Caco-2 (cell line): ENCODE results near the gene TNFRSF25. TPM values are rescaled to one million over a fixed set of nuclear protein-coding genes. Genes with fewer than 3 reads are reported as not detected.

Source experiments
- BruUV-seq: library from RNA; stranded (reverse); fragments of 400-500 nt; replicated peaks from 2 replicates; lab custom pipeline; 2021; lab: Mats Ljungman, UMichigan
- CTCF ChIA-PET: fragments of 300-600 bp; sonication (Branson Sonifier 250); formaldehyde crosslinking; loops from one replicate; lab custom pipeline; 2022; ENCODE audit warnings: antibody characterized with exemption; lab: Charles Lee
- POLR2A ChIA-PET: fragments of 300-600 bp; sonication (Branson Sonifier 250); formaldehyde crosslinking; loops from one replicate; lab custom pipeline; 2022; ENCODE audit warnings: antibody characterized with exemption; lab: Charles Lee
- DNase-seq, 2 experiments: peaks; one replicate each; pipeline versions ENCODE4 v3.0.0 to v3.0.0-alpha.2; 2020 to 2022
- H3K27me3 ChIP-seq: replicated peaks from 2 replicates; pipeline ENCODE4 v1.6.0; 2011; ENCODE audit warnings: low read length; ENCODE audit not compliant: control insufficient read depth, insufficient read depth
- H3K36me3 ChIP-seq: 2 replicates; pipeline ENCODE4 v1.5.1; 2011; ENCODE audit warnings: low read length; ENCODE audit not compliant: control insufficient read depth, insufficient read depth
- H3K4me1 ChIP-seq: fragments of 250-450 bp; sonication (Bioruptor Pico); 2 replicates; pipeline ENCODE4 v1.5.1; 2020; ENCODE audit warnings: mild to moderate bottlenecking
- H3K4me3 ChIP-seq: 2 replicates; pipeline ENCODE4 v1.5.1; 2011; ENCODE audit warnings: low read depth, mild to moderate bottlenecking, control low read depth, low read length
- H3K9me3 ChIP-seq: fragments of 250-450 bp; sonication (Bioruptor Pico); 2 replicates; pipeline ENCODE4 v1.5.1; 2020; ENCODE audit warnings: mild to moderate bottlenecking, moderate library complexity
- H3K27ac Mint-ChIP-seq: one replicate; pipeline ENCODE4 v1.8.0; 2022; ENCODE audit warnings: mixed read lengths; ENCODE audit not compliant: unreplicated experiment
- H3K27me3 Mint-ChIP-seq: one replicate; pipeline ENCODE4 v1.8.0; 2022; ENCODE audit warnings: mixed read lengths; ENCODE audit not compliant: insufficient read depth, unreplicated experiment
- H3K36me3 Mint-ChIP-seq: one replicate; pipeline ENCODE4 v1.8.0; 2022; ENCODE audit warnings: mild to moderate bottlenecking, mixed read lengths; ENCODE audit not compliant: insufficient read depth, unreplicated experiment
- H3K4me1 Mint-ChIP-seq: one replicate; pipeline ENCODE4 v1.8.0; 2022; ENCODE audit warnings: low read depth, mixed read lengths; ENCODE audit not compliant: unreplicated experiment
- H3K4me3 Mint-ChIP-seq: one replicate; pipeline ENCODE4 v1.8.0; 2022; ENCODE audit warnings: mild to moderate bottlenecking, moderate library complexity, mixed read lengths; ENCODE audit not compliant: unreplicated experiment
- H3K9me3 Mint-ChIP-seq: one replicate; pipeline ENCODE4 v1.8.0; 2022; ENCODE audit warnings: mixed read lengths; ENCODE audit not compliant: unreplicated experiment
- intact Hi-C: fragments of 100-400 bp; cut with micrococcal nuclease; formaldehyde crosslinking; loops from one replicate; pipeline ENCODE4 v1.10.0; 2022; ENCODE audit not compliant: unreplicated experiment
- total RNA-seq: library from RNA; stranded (reverse); gene quantifications from 2 replicates; pipeline ENCODE4 v1.2.3, GENCODE V29; 2022
- TF ChIP-seq, protein P1 (sequence below), 2 experiments: fragments of 200-600 bp in 1 of 2; IDR thresholded peaks; 1 replicate in 1 of 2; 2 replicates in 1 of 2; pipeline versions ENCODE4 v1.5.1 to v1.8.0; 2011 to 2022; ENCODE audit warnings: antibody characterized with exemption in 1 of 2, control low read depth in 1 of 2, inconsistent platforms in 1 of 2, low read depth in 1 of 2, low read length in 1 of 2, mild to moderate bottlenecking in 1 of 2, moderate library complexity in 1 of 2; ENCODE audit not compliant: insufficient read depth in 1 of 2, severe bottlenecking in 1 of 2, unreplicated experiment in 1 of 2

TNFRSF25 gene
- total RNA-seq, 1 experiment from 2014 or later, result 16.3 TPM

DNA sequence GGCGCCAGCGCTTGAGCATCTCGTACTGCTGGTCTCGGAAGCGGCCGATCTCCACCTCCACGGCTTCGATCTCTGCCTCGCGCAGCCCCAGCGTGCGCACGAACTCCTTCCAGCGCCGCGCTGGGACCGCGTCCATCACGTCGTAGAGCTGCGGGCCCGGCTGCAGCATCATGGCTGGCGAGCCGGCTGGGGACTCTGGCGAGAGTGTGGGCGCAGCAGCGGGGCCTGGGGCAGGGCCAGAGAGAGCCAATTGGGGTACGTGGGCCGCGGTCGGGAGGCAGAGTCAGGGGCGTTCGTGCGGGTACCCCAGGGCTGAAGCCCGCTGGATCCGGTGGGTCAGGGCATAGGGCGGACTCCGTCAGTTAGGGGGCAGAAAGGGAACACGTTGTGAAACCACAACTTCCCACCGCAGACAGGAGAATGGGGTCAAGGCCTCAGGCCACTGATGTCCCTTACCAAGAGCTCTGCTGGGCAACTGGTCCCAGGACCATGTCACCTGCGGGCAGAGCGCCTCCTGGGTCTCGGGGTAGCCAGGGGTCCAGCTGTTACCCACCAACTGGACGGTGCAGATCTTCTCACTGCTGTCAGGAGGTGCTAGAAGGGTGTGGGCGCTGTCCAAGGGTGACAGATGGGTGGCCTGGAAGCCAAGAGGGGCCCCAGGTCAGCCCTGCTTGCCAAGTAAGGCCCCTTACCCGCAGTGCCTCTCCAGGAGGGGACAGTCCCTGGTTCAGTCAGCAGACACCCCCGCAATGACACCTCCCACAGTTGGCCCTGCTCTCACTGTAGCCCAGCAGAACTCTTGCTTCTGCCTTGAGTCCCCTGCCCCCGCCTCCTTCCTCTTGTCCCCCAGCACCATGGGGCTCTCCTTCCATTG lies 4.2 kb downstream of the TNFRSF25 start:
- CTCF ChIA-PET, result no interaction called here

DNA sequence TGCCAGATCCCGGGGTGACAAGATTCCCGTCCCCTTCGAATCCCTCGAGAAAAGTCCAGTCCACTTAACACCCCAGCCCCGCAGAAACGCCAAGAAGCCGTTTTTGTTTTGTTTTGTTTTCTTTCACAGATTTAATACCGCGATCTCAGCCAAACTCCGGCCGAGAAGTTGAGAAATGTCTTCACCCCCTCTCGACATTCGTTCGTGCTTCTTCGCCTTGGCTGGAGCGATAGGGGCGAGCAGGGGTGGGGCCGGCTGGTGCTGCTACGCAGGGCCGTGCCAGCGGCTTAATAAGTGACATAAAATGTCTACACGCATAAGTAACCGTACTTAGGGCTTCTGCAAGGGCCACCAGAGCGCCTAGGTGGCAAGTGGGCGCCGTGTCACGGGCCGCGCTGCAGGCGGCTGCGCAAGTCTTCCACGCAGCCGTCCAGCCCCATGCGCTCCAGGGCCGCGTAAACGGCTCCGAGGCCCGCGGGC lies 4.9 kb downstream of the TNFRSF25 start:
- H3K27ac Mint-ChIP-seq, result no peak overlapping the region
- peaks cover 12% of the 10 kb centered on the region for H3K36me3 Mint-ChIP-seq
- Histone ChIP-seq H3K27me3 (no peaks in the 10 kb centered on the region), H3K4me1 (no peaks in the 10 kb centered on the region), H3K9me3 (no peaks in the 10 kb centered on the region), H3K36me3 (peaks cover 1% of the 10 kb centered on the region; the same call in 1 of the 2 replicates), H3K4me3 (no peak overlapping the region)
- intact Hi-C loops, result no loop called here
- no peaks in the 10 kb centered on the region for H3K27me3 Mint-ChIP-seq
- H3K4me3 Mint-ChIP-seq, result no peak overlapping the region
- POLR2A ChIA-PET, result no interaction called here
- CTCF ChIA-PET, result no interaction called here
- H3K9me3 Mint-ChIP-seq, result no peaks in the 10 kb centered on the region
- TF ChIP-seq, protein P1, sequence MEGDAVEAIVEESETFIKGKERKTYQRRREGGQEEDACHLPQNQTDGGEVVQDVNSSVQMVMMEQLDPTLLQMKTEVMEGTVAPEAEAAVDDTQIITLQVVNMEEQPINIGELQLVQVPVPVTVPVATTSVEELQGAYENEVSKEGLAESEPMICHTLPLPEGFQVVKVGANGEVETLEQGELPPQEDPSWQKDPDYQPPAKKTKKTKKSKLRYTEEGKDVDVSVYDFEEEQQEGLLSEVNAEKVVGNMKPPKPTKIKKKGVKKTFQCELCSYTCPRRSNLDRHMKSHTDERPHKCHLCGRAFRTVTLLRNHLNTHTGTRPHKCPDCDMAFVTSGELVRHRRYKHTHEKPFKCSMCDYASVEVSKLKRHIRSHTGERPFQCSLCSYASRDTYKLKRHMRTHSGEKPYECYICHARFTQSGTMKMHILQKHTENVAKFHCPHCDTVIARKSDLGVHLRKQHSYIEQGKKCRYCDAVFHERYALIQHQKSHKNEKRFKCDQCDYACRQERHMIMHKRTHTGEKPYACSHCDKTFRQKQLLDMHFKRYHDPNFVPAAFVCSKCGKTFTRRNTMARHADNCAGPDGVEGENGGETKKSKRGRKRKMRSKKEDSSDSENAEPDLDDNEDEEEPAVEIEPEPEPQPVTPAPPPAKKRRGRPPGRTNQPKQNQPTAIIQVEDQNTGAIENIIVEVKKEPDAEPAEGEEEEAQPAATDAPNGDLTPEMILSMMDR (IDR thresholded peaks at IDR 0.05; ENCODE audit: insufficient read depth in 1 of 2, low read depth in 1 of 2, low read length in 1 of 2, severe bottlenecking in 1 of 2, unreplicated experiment in 1 of 2), result no peak
- BruUV-seq, result no TSS peak
- DNase-seq, result no peak
- H3K4me1 Mint-ChIP-seq, result no peaks in the 10 kb centered on the region

More for the DNA sequence above, 4.2 kb downstream of the TNFRSF25 start:
- H3K27me3 Mint-ChIP-seq, result no peaks in the 10 kb centered on the region
- Histone ChIP-seq H3K36me3 (peaks cover 1% of the 10 kb centered on the region; the same call in 1 of the 2 replicates), H3K9me3 (no peaks in the 10 kb centered on the region), H3K27me3 (no peaks in the 10 kb centered on the region), H3K4me3 (no peak overlapping the region), H3K4me1 (no peaks in the 10 kb centered on the region)
- intact Hi-C loops, result no loop called here
- H3K27ac Mint-ChIP-seq, result no peak overlapping the region
- H3K9me3 Mint-ChIP-seq, result no peaks in the 10 kb centered on the region
- DNase-seq, result no peak
- no peaks in the 10 kb centered on the region for H3K4me1 Mint-ChIP-seq
- no TSS peak for BruUV-seq
- no peak overlapping the region for H3K4me3 Mint-ChIP-seq
- POLR2A ChIA-PET, result no interaction called here
- H3K36me3 Mint-ChIP-seq, result peaks cover 12% of the 10 kb centered on the region
- TF ChIP-seq, protein P1 (IDR thresholded peaks at IDR 0.05; ENCODE audit: insufficient read depth in 1 of 2, low read depth in 1 of 2, low read length in 1 of 2, severe bottlenecking in 1 of 2, unreplicated experiment in 1 of 2), result no peak

DNA sequence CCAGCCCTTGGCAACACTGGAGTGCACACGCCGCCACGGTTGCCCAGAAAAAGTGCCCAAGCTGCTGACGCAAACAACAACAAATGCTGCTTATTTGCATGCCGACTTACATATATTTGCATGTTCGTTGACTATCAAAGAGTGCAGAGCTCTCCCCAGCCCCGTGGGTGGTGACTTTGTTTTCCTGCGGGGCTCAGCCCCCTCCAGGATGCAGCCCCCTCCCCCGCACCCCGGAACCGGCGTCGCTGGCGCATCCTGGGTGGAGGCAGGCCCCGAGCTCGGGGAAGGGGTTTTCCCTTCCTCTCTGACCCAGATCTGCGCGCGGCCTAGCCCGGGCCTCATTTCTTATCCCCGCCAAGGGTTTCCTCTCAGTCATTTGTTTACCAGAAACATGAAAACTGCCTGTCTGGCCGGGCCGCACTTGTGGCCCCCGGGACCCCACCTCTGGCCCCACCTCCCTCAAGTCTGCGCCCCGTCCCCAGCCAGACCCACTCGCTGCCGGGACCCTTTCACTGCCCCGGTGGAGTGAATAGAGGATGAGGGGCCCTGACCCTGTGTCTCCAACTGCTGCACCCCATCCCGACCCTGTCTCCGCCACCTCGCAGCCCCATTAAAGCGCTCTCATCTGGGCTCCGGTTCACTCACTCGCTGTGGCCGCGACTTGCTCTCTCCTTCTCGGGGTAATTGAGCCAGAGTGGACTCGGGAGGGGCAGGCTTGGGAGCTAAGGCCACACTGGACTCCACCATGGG lies 5.5 kb downstream of the TNFRSF25 start:
- TF ChIP-seq, protein P1 (IDR thresholded peaks at IDR 0.05; ENCODE audit: insufficient read depth in 1 of 2, low read depth in 1 of 2, low read length in 1 of 2, severe bottlenecking in 1 of 2, unreplicated experiment in 1 of 2), result no peak
- no peak for DNase-seq
- BruUV-seq, result no TSS peak
- Mint-ChIP-seq H3K4me1 (no peaks in the 10 kb centered on the region), H3K4me3 (no peak overlapping the region), H3K9me3 (no peaks in the 10 kb centered on the region), H3K27me3 (no peaks in the 10 kb centered on the region), H3K27ac (no peak overlapping the region), H3K36me3 (peaks cover 12% of the 10 kb centered on the region)
- intact Hi-C loops, result no loop called here
- Histone ChIP-seq H3K9me3 (no peaks in the 10 kb centered on the region), H3K4me1 (no peaks in the 10 kb centered on the region), H3K36me3 (peaks cover 1% of the 10 kb centered on the region; the same call in 1 of the 2 replicates), H3K4me3 (no peak overlapping the region), H3K27me3 (no peaks in the 10 kb centered on the region)
- POLR2A ChIA-PET, result no interaction called here
- CTCF ChIA-PET, result no interaction called here
